NB4 (cell line): ENCODE results near the gene ATP5PD.

Experiments
- DNase-seq: peaks from one replicate; pipeline ENCODE4 v3.0.0; 2010; ENCODE audit warnings: low read depth
- H3K4me3 ChIP-seq: one replicate; pipeline ENCODE4 v1.5.1; 2011; ENCODE audit warnings: mild to moderate bottlenecking, low read depth, low read length, moderate library complexity
- CTCF ChIP-seq: IDR thresholded peaks from one replicate; pipeline ENCODE4 v1.5.1; 2012; ENCODE audit warnings: low read depth, low read length
- MYC ChIP-seq: IDR thresholded peaks from 2 replicates; pipeline ENCODE4 v1.6.1; 2011; ENCODE audit warnings: low read depth, low read length
- POLR2A ChIP-seq: IDR thresholded peaks from 2 replicates; pipeline ENCODE4 v1.6.1; 2011; ENCODE audit warnings: mild to moderate bottlenecking; ENCODE audit not compliant: insufficient read length; ENCODE audit errors: extremely low read depth
- TF ChIP-seq, protein P1 (sequence below): IDR thresholded peaks from 2 replicates; pipeline ENCODE4 v1.6.1; 2011; ENCODE audit warnings: low read depth, low read length

Gene ATP5PD

DNA sequence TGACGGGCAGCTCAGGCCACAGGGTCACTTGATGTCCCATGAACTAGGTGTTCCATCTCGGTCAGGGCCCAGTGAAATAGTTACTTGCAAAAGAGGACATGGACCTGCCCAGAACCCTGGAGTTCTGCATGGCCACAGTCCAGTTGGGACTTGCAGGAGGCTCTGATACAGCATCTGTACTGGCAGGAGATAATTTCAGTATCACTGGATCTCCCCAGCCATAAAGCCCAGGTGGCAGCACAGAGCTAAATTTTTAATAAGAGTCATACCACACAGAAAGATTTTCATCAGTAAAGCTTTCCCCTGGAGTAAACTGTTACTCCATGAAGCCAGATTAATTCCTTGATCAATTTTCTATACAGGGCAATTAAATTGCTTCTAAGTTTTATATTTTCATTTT, 23.0 kb upstream of the ATP5PD start:
- TF ChIP-seq, protein P1, sequence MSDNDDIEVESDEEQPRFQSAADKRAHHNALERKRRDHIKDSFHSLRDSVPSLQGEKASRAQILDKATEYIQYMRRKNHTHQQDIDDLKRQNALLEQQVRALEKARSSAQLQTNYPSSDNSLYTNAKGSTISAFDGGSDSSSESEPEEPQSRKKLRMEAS: no peak
- no peak for TF ChIP-seq MYC
- no peak for TF ChIP-seq POLR2A
- peak; percentile 11 for TF ChIP-seq CTCF
- no peak overlapping the region for H3K4me3 ChIP-seq
- DNase-seq: peak; percentile 30

GRCh38 chr17:75068750-75069149, 22.0 kb upstream of the ATP5PD start:
- H3K4me3 ChIP-seq: no peak overlapping the region
- no peak for DNase-seq
- TF ChIP-seq, protein P1: no peak
- no peak for TF ChIP-seq MYC
- no peak for TF ChIP-seq POLR2A
- TF ChIP-seq CTCF: no peak

DNA sequence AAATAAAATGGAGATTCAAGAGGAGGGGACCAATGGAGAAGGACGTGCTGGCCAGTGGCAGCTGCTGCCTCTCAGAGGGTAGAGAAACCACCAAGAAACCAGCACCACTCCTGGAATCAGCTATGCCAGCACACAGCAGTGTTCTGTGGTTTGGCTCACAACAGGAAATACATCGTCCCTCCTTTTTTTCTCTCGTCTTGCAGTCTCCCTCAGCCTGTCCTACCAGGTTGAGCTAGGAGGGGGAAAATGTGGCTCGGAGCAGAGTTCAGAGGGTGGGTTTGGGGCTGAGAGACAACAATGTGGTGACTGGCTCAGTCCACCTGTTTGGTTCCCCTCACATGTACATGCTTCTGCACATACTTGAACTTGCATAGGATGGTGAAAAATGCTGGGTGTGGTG, 21.1 kb upstream of the ATP5PD start:
- no peak overlapping the region for H3K4me3 ChIP-seq
- peak; percentile 26; the same call in 1 of the 2 replicates for TF ChIP-seq MYC
- TF ChIP-seq CTCF: no peak
- no peak for TF ChIP-seq POLR2A
- TF ChIP-seq, protein P1: peak; percentile 31; the same call in 1 of the 2 replicates
- DNase-seq: peak; percentile 72

DNA sequence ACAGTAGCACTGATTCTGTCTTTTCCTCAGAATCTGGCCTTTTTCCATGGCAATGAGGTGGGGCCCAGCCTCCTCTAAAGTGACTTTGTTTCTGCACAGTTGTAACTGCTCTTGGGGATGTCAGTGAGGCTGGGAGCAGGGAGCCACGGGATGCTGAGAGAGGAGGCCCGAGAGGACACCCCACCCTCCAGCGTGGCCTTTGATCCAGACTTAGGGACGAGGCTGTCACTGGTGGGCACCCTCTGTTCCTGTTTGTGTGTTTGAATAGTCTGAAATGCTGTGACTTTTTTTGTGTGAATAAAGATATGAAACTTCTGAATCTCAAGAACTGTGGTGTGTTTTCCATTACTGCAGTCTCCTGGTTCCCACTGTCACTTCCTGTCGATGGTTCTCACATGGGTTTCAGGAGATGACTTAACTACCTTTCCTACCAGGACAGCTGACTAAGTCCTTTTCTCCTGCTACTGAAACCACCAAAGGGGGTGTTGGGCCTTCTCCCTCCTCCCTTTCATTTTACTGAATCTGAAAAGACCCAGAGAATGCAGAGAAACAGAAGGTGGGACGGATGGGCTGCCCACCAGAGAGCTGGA, 18.9 kb upstream of the ATP5PD start:
- no peak for DNase-seq
- TF ChIP-seq, protein P1: no peak
- TF ChIP-seq POLR2A (no peak), CTCF (no peak), MYC (no peak)
- no peak overlapping the region for H3K4me3 ChIP-seq

- TF ChIP-seq, protein P1: no peak
- no peak for TF ChIP-seq MYC
- no peak for TF ChIP-seq POLR2A
- no peak for TF ChIP-seq CTCF
- no peak for DNase-seq
- H3K4me3 ChIP-seq: no peak overlapping the region
Measured at GRCh38 chr17:75064867-75065561, 18.2 kb upstream of the ATP5PD start.
